OCI-LY3 (cell line): ENCODE data around the gene PREX1.

ENCODE experiments used
- CTCF ChIP-seq: fragments of 200-600, 300-600 bp; sonication (generic); IDR thresholded peaks from 2 replicates; pipeline ENCODE4 v1.5.1; 2014; ENCODE audit warnings: antibody characterized with exemption, low read length, low read depth
- EZH2phosphoT487 ChIP-seq: fragments of 200-600 bp; shearing (Covaris generic); IDR thresholded peaks from 2 replicates; pipeline ENCODE4 v1.6.1; 2018; ENCODE audit warnings: antibody characterized with exemption, mixed run types, low read depth

GRCh38 chr20:48689388-48689787, 138.4 kb downstream of the PREX1 start:
- no peak for TF ChIP-seq CTCF
- TF ChIP-seq EZH2phosphoT487 = no peak
